ENCODE measurements around the gene AGAP1.
"Not testable (repeated sequence)": the region's sequence is repeated elsewhere in the genome, so short reads cannot be mapped to it uniquely, and the experiment has no call there.

The AGAP1 gene

GRCh38 chr2:235757212-235757611 lies 263.4 kb downstream of the AGAP1 start:
- TF ChIP-seq Cebpa-rat (IDR thresholded peaks at IDR 0.05) = no peak
- H3K4me1 ChIP-seq = peaks cover 22% of the 10 kb centered on the region
- no peak overlapping the region for H3K9ac ChIP-seq
- H3K36me3 ChIP-seq = peaks cover 66% of the 10 kb centered on the region
- no peak overlapping the region for H3K27ac ChIP-seq
- no peaks in the 10 kb centered on the region for H3K27me3 ChIP-seq
- H3K9me3 ChIP-seq = no peaks in the 10 kb centered on the region
- no peak overlapping the region for H3K4me2 ChIP-seq
- no peak overlapping the region for H3K4me3 ChIP-seq
- peaks cover 16% of the 10 kb centered on the region for H4K20me1 ChIP-seq

- peaks cover 66% of the 10 kb centered on the region for H3K36me3 ChIP-seq
- peaks cover 16% of the 10 kb centered on the region for H4K20me1 ChIP-seq
- H3K4me3 ChIP-seq = no peak overlapping the region
- TF ChIP-seq Cebpa-rat (IDR thresholded peaks at IDR 0.05) = no peak
- H3K9ac ChIP-seq = no peak overlapping the region
- no peaks in the 10 kb centered on the region for H3K27me3 ChIP-seq
- no peak overlapping the region for H3K27ac ChIP-seq
- H3K4me2 ChIP-seq = no peak overlapping the region
- peaks cover 22% of the 10 kb centered on the region for H3K4me1 ChIP-seq
- H3K9me3 ChIP-seq = no peaks in the 10 kb centered on the region
These were observed 263.8 kb downstream of the AGAP1 start for GRCh38 chr2:235757640-235758039.

GRCh38 chr2:235762832-235763598 lies 269.2 kb downstream of the AGAP1 start:
- Histone ChIP-seq H3K4me3 (no peak overlapping the region), H3K9ac (no peak overlapping the region), H3K36me3 (peaks cover 50% of the 10 kb centered on the region), H3K27ac (no peak overlapping the region), H4K20me1 (0 out of 2 replicates have a peak, but pooled peaks cover 8% of the 10 kb centered on the region), H3K4me1 (no peaks in the 10 kb centered on the region), H3K27me3 (no peaks in the 10 kb centered on the region), H3K4me2 (no peak overlapping the region), H3K9me3 (no peaks in the 10 kb centered on the region)
- no peak for TF ChIP-seq Cebpa-rat (IDR thresholded peaks at IDR 0.05)

- Histone ChIP-seq H3K9ac (no peak overlapping the region), H3K4me1 (no peaks in the 10 kb centered on the region), H3K4me2 (no peak overlapping the region), H3K27me3 (no peaks in the 10 kb centered on the region), H3K27ac (no peak overlapping the region), H3K4me3 (no peak overlapping the region), H3K9me3 (no peaks in the 10 kb centered on the region), H3K36me3 (peaks cover 48% of the 10 kb centered on the region), H4K20me1 (0 out of 2 replicates have a peak, but pooled peaks cover under 1% of the 10 kb centered on the region)
- no peak for TF ChIP-seq Cebpa-rat (IDR thresholded peaks at IDR 0.05)
These were observed 270.0 kb downstream of the AGAP1 start for GRCh38 chr2:235763816-235764215.

- H3K4me1 ChIP-seq, H3K27me3 ChIP-seq, H3K4me3 ChIP-seq, H3K9me3 ChIP-seq, H3K4me2 ChIP-seq, H4K20me1 ChIP-seq, H3K9ac ChIP-seq, H3K27ac ChIP-seq: not testable (repeated sequence)
- peaks cover 54% of the 10 kb centered on the region for H3K36me3 ChIP-seq
These were observed 270.6 kb downstream of the AGAP1 start for GRCh38 chr2:235764478-235764877.

GRCh38 chr2:235765181-235765820 lies 271.5 kb downstream of the AGAP1 start:
- H4K20me1 ChIP-seq = no peaks in the 10 kb centered on the region
- H3K27ac ChIP-seq = no peak overlapping the region
- H3K4me2 ChIP-seq = no peak overlapping the region
- no peak overlapping the region for H3K4me3 ChIP-seq
- TF ChIP-seq Cebpa-rat (IDR thresholded peaks at IDR 0.05) = no peak
- H3K9ac ChIP-seq = no peak overlapping the region
- H3K9me3 ChIP-seq = no peaks in the 10 kb centered on the region
- H3K27me3 ChIP-seq = no peaks in the 10 kb centered on the region
- H3K36me3 ChIP-seq = peaks cover 59% of the 10 kb centered on the region
- no peaks in the 10 kb centered on the region for H3K4me1 ChIP-seq

GRCh38 chr2:235766278-235766677 lies 272.4 kb downstream of the AGAP1 start:
- Histone ChIP-seq H3K27ac (no peak overlapping the region), H3K9me3 (no peaks in the 10 kb centered on the region), H3K4me3 (no peak overlapping the region), H3K4me1 (no peaks in the 10 kb centered on the region), H4K20me1 (peaks cover 5% of the 10 kb centered on the region; the same call in 1 of the 2 replicates), H3K27me3 (no peaks in the 10 kb centered on the region), H3K36me3 (peaks cover 63% of the 10 kb centered on the region), H3K4me2 (no peak overlapping the region), H3K9ac (no peak overlapping the region)
- TF ChIP-seq Cebpa-rat (IDR thresholded peaks at IDR 0.05) = no peak

GRCh38 chr2:235768606-235769005 lies 274.8 kb downstream of the AGAP1 start:
- Histone ChIP-seq H3K9ac (no peak overlapping the region), H3K27me3 (no peaks in the 10 kb centered on the region), H4K20me1 (peaks cover 6% of the 10 kb centered on the region; the same call in 1 of the 2 replicates), H3K4me3 (no peak overlapping the region), H3K27ac (no peak overlapping the region), H3K9me3 (no peaks in the 10 kb centered on the region), H3K36me3 (peaks cover 63% of the 10 kb centered on the region), H3K4me1 (no peaks in the 10 kb centered on the region), H3K4me2 (no peak overlapping the region)
- TF ChIP-seq Cebpa-rat (IDR thresholded peaks at IDR 0.05) = no peak

GRCh38 chr2:235769046-235769445 lies 275.2 kb downstream of the AGAP1 start:
- Histone ChIP-seq H3K27ac (no peak overlapping the region), H3K27me3 (no peaks in the 10 kb centered on the region), H3K36me3 (peaks cover 59% of the 10 kb centered on the region), H3K4me1 (no peaks in the 10 kb centered on the region), H3K9ac (no peak overlapping the region), H3K9me3 (no peaks in the 10 kb centered on the region), H3K4me2 (no peak overlapping the region), H4K20me1 (peaks cover 6% of the 10 kb centered on the region; the same call in 1 of the 2 replicates), H3K4me3 (no peak overlapping the region)
- TF ChIP-seq Cebpa-rat (IDR thresholded peaks at IDR 0.05) = no peak
